ENCODE measurements around the gene OR51T1. TPM values are rescaled to one million over a fixed set of nuclear protein-coding genes. Genes with fewer than 3 reads are reported as not detected.

The OR51T1 gene
- polyA plus RNA-seq, 1 experiment, result not detected

- H3K27me3 ChIP-seq (ENCODE audit: control insufficient read depth, insufficient read depth, low read length), result no peaks in the 10 kb centered on the region
- no peak overlapping the region for H3K27ac ChIP-seq (ENCODE audit: low read depth, low read length)
These were observed 843 bp downstream of the OR51T1 start for GRCh38 chr11:4882543-4882942.

GRCh38 chr11:4884361-4884760, 2.7 kb downstream of the OR51T1 start:
- H3K9me3 ChIP-seq (ENCODE audit: control insufficient read depth, insufficient read depth, low read length), result no peaks in the 10 kb centered on the region
- no peak overlapping the region for H3K4me3 ChIP-seq (ENCODE audit: low read depth, low read length)
- TF ChIP-seq CTCF (IDR thresholded peaks at IDR 0.05; ENCODE audit: low read depth, low read length), result no peak
- no peak overlapping the region for H3K27ac ChIP-seq (ENCODE audit: low read depth, low read length)
- no peaks in the 10 kb centered on the region for H3K27me3 ChIP-seq (ENCODE audit: control insufficient read depth, insufficient read depth, low read length)
- POLR2A ChIA-PET, result no interaction called here
- CTCF ChIA-PET, result no interaction called here
- DNase-seq (ENCODE audit: low read depth, low spot score), result no peak

More at GRCh38 chr11:4882543-4882942, 843 bp downstream of the OR51T1 start:
- Histone ChIP-seq H3K9me3 (ENCODE audit: control insufficient read depth, insufficient read depth, low read length) (no peaks in the 10 kb centered on the region), H3K4me3 (ENCODE audit: low read depth, low read length) (no peak overlapping the region)
- CTCF ChIA-PET, result interaction anchor here (1.0 kb wide), 1 partner anchor 10 kb away, joined by 4 read pairs; no protein-coding TSS in a partner anchor
- DNase-seq (ENCODE audit: low read depth, low spot score), result no peak
- TF ChIP-seq CTCF (IDR thresholded peaks at IDR 0.05; ENCODE audit: low read depth, low read length), result no peak
- POLR2A ChIA-PET, result interaction anchor here (0.5 kb wide), 1 partner anchor 1761 kb away, joined by 3 read pairs; no protein-coding TSS in a partner anchor

- CTCF ChIA-PET, result no interaction called here
- Histone ChIP-seq H3K4me3 (ENCODE audit: low read depth, low read length) (no peak overlapping the region), H3K27ac (ENCODE audit: low read depth, low read length) (no peak overlapping the region), H3K9me3 (ENCODE audit: control insufficient read depth, insufficient read depth, low read length) (no peaks in the 10 kb centered on the region), H3K27me3 (ENCODE audit: control insufficient read depth, insufficient read depth, low read length) (no peaks in the 10 kb centered on the region)
- POLR2A ChIA-PET, result no interaction called here
- DNase-seq (ENCODE audit: low read depth, low spot score), result no peak
- TF ChIP-seq CTCF (IDR thresholded peaks at IDR 0.05; ENCODE audit: low read depth, low read length), result no peak
These were observed 4.5 kb downstream of the OR51T1 start for GRCh38 chr11:4886186-4886585.

- no peak overlapping the region for H3K4me3 ChIP-seq (ENCODE audit: low read depth, low read length)
- CTCF ChIA-PET, result interaction anchor here (1.4 kb wide), 1 partner anchor 251 kb away, joined by 3 read pairs; no protein-coding TSS in a partner anchor
- no peak for DNase-seq (ENCODE audit: low read depth, low spot score)
- no peaks in the 10 kb centered on the region for H3K27me3 ChIP-seq (ENCODE audit: control insufficient read depth, insufficient read depth, low read length)
- POLR2A ChIA-PET, result no interaction called here
- TF ChIP-seq CTCF (IDR thresholded peaks at IDR 0.05; ENCODE audit: low read depth, low read length), result no peak
- H3K9me3 ChIP-seq (ENCODE audit: control insufficient read depth, insufficient read depth, low read length), result no peaks in the 10 kb centered on the region
- no peak overlapping the region for H3K27ac ChIP-seq (ENCODE audit: low read depth, low read length)
These were observed 5.9 kb downstream of the OR51T1 start for GRCh38 chr11:4887591-4887990.

- H3K9me3 ChIP-seq (ENCODE audit: control insufficient read depth, insufficient read depth, low read length), result no peaks in the 10 kb centered on the region
- no peaks in the 10 kb centered on the region for H3K27me3 ChIP-seq (ENCODE audit: control insufficient read depth, insufficient read depth, low read length)
- ChIA-PET POLR2A (no interaction called here), CTCF (no interaction called here)
- no peak for TF ChIP-seq CTCF (IDR thresholded peaks at IDR 0.05; ENCODE audit: low read depth, low read length)
- no peak overlapping the region for H3K27ac ChIP-seq (ENCODE audit: low read depth, low read length)
- DNase-seq (ENCODE audit: low read depth, low spot score), result no peak
- no peak overlapping the region for H3K4me3 ChIP-seq (ENCODE audit: low read depth, low read length)
These were observed 8.6 kb downstream of the OR51T1 start for GRCh38 chr11:4890279-4890678.
